Ramos (cell line): Measurements from ENCODE around the gene NAA20.

Experiments
- in situ Hi-C: fragments of 300-500 bp; cut with MboI; formaldehyde crosslinking; loops from one replicate; pipeline ENCODE4 v1.14.3; 2022; ENCODE audit warnings: low sequenced_read_pairs; ENCODE audit not compliant: unreplicated experiment

Gene NAA20

DNA sequence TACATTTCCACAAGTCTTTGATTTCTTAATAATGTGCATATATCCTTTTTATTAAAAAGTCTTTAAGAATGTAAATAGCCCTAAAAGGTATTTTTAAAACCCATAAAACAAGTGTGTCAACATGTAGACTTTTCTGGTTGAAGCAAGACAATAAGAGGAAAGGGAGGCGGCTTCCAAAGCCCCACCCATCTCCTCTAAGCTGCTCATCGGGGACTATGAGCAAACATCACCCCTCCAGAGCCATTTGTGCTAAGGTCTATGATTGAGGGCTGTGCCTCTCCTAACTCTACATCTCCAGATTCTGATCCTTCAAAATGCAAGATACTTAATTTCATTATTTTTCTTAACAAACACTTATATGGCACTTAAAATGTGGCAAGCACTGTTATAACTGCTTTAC, 2.5 kb upstream of the NAA20 start:
- in situ Hi-C loops = no loop called here

DNA sequence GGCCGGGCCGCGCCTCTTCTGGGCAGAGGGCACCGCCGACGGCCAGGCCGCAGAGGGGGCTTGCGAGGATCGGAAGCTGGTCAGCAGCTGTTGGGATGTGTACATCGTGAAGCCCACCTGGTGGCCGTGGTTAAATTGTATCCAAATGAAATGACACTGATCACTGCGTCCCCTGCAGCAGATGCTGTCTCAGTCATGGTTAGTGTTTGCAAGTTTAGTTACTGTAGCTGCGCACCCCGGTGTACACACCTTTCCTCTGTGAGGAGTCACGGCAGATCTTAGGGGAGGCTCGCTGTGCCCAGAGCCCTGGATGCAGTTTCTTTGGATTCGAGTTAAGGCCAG, 653 bp downstream of the NAA20 start:
- in situ Hi-C loops = no loop called here

DNA sequence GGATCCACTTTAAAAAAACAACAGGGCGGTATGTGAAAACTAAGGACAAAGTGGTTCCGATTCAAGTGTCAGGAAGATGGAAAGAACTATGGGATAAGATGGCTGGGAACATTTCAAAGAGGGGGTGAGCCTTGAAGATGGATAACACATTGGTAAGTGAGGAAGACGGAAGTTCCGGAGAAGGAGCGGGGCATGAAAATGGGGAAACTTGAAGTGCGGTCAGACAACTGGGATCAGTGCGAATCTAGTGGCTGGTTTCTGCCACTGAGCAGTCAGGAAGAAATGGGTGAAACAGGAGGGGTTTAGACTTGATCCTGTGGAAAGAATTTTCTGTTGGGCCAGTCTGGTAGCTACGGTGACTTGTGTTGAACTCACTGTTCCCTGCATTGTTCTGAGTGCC, 1.2 kb downstream of the NAA20 start:
- in situ Hi-C loops = no loop called here

DNA sequence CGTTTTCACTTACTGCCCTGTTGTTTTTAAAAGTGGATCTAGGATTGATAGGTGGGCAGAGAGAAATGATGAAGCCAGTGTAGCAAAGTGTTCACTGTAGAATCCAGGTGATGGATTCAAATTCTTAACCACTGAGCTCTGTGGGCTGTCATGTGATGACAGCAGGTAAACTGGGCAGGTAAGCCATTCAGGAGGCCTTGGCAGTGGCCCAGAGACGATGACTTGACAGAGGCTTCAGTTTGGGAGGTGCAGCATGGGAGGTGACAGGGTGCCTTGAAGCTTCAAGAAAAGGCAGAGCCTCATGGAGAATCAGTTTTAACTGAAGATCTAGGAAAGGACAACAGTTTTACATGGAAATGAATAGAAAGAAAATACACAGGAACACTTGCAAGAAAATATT, 2.0 kb downstream of the NAA20 start:
- in situ Hi-C loops = no loop called here

DNA sequence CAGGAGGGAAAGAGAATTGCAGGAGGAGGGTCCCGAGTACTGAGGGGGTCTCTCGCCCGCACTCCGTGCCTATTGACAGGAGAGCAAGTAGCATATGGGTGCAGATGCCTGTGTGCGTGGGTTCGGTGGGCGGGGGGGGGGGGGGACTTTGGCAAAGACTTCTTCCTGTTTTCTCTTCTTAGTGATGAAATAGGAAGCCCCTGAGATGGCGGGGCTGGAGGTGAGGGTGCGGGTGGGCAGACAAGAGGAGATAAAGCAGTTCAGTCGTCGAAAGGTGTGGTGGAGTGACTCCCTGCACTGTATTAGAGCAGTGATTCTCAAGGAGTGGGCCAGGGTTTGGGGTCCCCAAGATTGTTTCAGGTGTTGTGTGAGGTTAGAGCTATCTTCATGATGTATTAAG, 3.7 kb downstream of the NAA20 start:
- in situ Hi-C loops = no loop called here

DNA sequence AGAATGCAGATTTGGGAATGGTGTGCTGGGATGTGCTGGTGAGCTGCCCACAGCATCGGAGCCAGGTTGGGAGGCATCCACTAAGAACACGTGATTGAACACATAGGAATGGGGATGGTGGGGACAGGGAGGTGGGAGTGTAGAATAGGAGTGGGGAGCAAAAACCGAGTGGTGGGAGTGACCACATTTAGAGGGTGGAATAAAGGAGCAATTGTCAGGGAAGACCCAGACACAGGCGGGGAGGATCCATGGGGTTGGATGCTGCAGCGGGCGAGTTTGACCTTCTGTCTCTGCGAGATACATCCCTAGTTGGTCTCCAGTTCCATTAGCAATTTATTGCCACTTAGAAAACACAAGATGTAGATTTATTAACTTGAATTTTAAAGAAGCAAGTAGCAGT, 4.7 kb downstream of the NAA20 start:
- in situ Hi-C loops = no loop called here

DNA sequence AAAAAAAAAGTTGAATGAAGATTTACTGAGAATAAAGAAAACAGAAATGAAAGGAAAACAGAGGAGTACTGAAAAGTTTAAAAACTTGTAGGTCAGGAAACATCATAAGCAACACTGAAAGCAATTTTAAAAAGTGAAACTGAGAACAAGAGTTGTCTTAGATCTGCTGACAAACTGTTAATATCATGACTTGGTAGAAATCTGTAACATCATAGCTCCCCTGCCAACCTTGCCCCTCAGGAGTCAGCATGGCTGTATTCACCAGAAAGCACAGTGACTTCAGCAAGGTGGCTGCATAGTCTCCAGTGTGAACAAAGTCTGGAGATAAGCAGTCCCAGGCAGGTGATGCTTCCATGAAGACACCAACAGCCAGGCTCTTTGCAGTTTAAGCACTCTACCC, 5.3 kb downstream of the NAA20 start:
- in situ Hi-C loops = no loop called here

DNA sequence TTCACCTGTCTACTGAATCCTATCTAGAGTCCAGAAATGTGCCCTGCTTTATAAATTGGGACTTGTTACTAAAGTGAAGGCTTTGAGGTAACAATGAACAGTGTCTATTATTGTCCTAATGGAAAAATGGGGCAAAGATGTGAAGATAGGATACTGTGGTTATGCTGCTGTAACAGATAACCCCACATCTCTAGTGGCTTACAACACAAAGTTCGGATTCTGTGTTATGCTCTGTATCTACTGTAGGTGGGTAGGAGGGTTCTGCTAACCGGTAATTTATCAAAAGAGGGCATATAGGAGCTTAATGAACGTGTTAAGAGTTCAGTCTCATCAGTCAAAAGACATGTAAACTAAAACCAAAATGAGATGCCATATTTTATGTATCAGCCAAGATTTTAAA, 6.2 kb downstream of the NAA20 start:
- in situ Hi-C loops = no loop called here

DNA sequence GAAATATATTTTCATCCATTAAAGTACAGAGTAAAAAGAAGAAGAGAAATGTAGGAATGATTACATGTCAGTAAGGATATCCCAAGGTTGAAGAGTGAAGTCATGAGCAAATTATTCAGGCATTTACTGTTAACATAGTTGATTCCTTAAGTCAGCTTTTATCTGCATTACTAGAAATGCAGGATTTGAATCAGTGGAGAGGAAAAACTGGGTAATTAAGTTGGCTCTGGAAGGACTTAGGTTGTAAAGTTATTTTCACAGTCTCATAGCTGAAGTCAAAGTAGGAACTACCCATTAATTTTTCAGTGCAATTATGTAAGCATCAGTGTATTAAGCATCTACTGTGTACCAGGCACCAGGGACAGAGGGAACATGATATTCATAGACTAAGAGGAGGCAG, 7.8 kb downstream of the NAA20 start:
- in situ Hi-C loops = no loop called here

DNA sequence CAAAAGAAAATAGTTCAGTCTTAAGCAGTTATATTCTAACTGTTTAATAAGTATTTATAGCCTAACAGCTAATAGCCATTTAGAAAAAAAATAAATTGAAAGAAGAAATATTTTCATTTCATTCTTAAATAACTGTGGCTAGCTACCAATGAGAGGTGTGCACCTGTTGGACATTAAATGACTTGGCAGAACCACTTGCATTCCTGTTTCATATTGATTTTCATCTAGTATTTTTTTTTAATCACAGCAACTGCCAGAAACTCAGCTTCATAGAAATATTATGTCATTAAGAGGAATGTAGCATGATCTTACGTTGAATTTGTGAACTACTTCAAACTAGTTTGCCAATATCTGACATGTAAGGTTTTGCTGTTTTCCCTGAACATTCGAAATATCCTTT, 10.1 kb downstream of the NAA20 start:
- in situ Hi-C loops = no loop called here

DNA sequence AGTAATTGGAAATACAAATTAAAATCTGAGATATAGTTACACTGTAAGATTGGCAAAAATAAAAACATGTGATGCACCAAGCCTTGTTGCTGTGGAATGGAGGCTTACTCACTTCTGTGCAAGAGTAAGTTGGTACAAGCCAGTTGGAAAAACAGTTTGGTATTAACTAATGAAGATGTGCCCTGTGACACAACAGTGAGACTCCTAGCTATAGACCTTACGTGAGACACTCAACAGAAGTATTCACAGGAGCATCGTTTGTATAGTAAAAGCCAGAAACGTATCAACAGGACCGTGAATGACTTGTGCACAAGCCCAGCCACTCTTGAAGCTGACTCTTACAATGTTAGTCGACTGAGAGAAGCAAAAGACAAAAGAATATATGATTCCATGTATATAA, 14.6 kb downstream of the NAA20 start:
- in situ Hi-C loops = no loop called here

DNA sequence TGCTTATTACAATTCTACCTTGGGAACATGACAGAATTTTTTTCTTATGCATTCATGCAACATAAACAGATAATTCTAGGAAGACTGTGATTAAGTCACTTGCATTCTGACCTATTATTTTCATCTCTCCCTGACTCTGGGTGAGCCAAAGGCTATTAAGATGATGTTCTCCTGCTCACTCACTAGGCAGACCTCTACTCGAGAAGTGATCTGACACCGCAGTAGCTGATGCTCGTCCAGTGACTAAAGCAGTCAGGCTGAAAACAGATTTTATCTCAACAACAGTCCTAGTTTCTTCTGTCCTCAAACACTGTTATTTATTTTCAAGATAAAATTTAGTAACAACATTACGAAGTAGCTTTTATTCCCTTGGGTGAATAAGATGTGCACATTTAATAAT, 17.3 kb downstream of the NAA20 start:
- in situ Hi-C loops = no loop called here

DNA sequence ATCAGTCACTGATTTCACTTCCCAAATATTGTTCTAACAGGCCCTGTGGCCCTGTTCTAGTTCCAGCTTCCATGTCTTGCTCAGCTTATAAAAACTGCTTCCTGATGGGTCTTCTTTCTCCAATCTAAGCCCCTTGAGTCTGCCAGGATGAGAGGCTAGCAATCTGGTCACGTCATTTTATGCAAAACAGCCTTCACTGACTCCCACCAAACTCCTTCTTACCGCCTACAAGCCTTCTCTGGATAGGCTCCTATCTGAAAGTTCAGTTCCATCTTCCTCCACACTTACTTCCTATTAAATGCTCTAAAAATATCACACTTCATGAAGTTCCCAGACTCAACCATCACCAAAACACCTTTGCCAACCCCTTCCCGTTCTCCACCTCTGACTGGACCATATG, 19.6 kb downstream of the NAA20 start:
- in situ Hi-C loops = no loop called here

DNA sequence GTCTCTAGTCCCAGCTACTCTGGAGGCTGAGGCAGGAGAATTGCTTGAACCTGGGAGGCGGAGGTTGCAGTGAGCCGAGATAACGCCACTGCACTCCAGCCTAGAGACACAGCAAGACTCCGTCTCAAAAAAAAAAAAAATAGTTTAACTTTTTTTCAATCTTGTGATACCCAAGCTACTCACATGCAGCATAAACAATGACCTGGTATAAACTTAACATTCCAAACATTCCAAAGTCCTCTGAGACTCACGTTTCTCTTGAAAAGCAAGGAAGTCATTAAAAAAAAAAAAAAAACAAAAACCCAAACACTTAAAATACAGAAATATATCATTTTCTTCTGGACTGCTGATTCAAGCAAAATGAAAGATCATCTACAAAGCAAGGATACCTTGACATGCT, 20.8 kb downstream of the NAA20 start:
- in situ Hi-C loops = no loop called here

DNA sequence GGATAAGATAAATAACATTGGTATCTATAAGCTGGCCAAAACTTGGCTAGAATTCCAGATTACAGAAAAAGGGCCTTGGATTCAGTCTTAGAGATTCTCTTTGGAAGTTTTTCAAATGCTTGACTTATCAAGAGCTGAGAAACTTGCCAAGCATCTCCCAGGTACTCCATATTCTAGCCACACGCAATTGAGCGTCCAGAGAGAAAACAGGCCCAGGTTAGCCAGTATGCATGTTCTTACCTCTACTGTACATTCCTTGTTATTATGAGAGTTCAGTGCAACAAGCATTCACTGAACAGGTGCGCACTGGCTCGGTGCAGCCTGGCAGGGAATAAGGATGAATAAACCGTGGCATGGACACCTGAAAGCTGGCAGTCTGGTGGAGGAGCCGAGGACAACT, 21.4 kb downstream of the NAA20 start:
- in situ Hi-C loops = no loop called here

DNA sequence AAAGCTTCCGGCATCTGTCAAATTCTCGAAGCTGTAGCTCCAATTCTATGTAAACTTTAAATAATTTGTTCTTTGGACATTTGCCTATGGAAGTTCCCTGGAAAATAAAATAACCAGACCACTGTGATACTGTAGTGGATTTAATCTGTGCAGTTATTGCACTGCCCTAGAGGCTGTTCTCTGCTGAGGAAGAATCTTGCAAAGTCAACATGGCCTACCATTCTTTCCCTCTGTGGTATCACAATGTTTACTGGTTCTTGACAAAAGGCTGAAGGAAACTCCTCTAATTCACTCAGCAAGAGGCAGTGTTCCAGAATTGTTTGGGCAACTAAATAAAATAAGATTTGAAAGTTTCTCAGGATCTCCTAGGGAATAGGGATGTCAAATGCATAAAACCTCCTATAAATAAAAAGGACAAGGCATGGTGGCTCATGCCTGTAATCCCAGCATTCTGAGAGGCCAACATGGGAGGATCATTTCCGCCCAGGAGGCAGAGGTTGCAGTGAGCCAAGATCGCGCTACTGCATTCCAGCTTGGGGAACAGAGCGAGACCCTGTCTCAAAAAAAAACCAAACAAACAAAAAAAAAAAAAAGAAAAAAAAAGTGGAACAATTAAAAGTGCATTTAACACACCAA, 22.7 kb downstream of the NAA20 start:
- in situ Hi-C loops = no loop called here

DNA sequence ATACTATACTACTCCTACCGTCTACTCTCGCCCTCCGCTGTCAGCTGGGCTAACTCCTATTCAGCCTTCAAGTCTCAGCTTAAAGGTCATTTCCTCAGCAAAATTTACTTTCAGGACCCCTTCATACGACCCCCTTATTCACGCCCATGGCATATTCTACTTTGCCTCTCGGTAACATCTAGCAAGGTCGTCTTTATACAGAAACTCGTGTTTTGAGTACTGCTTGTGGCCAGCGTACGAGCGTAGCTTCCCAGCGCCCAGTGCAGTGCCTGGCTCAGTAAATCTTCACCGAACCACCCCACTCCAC, 34.6 kb downstream of the NAA20 start:
- in situ Hi-C loops = loop anchor here (10.0 kb wide), 1 partner anchor 63 kb away; no protein-coding TSS in a partner anchor

DNA sequence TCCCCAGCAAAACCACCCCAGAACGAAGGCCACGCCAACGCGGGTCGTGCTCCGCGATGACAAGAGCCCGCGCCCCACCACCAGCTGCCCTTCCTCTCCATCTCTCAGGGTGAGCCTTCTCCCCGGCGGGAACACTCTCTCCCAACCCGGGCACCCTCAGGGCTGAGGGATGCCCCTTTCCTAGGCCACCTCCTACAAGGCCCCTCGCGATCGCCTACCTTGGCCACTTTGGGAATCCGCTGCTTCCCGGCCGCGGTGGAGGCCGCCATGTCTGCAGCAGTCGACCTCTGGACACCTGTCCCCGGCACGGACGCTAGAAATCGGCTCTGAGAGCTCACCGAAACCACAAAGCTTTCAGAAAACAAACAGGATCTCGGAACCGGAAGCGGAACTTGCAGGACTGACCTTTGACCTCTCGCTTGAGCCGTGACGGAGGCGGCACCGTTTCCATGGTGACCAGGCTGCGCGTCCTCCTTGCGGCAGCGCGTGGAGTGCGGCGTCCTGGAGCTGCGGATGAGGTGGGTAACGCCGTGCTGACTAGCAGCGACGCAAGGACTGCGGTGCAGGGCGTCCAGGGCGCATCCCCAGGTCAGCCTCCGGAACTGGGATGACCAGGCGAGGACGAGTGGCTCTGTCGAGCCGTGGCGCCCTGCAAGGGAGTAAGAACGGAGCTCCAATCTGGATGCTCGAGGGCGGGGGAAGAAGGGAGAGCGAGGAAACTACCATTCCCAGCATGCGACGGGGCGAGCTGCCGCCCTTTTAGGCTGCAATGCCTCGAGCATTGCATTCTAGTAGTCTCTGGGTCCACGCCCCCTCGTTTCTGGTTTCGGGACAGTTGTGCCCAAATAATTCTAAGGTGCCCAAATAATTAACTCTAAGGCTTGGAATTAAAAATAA, 35.2 kb downstream of the NAA20 start, which contains the start of the genes CFAP61 and CRNKL1:
TSS of gene CFAP61 (plus strand) at position 459 of the 897 bp plus-strand sequence. CDS start 4,122 bp downstream, outside the sequence.
TSS of gene CRNKL1 (minus strand) at position 393 of the 897 bp plus-strand sequence. CDS start at position 269, 124 bp downstream.
- in situ Hi-C loops = loop anchor here (10.0 kb wide), 1 partner anchor 62 kb away; no protein-coding TSS in a partner anchor

DNA sequence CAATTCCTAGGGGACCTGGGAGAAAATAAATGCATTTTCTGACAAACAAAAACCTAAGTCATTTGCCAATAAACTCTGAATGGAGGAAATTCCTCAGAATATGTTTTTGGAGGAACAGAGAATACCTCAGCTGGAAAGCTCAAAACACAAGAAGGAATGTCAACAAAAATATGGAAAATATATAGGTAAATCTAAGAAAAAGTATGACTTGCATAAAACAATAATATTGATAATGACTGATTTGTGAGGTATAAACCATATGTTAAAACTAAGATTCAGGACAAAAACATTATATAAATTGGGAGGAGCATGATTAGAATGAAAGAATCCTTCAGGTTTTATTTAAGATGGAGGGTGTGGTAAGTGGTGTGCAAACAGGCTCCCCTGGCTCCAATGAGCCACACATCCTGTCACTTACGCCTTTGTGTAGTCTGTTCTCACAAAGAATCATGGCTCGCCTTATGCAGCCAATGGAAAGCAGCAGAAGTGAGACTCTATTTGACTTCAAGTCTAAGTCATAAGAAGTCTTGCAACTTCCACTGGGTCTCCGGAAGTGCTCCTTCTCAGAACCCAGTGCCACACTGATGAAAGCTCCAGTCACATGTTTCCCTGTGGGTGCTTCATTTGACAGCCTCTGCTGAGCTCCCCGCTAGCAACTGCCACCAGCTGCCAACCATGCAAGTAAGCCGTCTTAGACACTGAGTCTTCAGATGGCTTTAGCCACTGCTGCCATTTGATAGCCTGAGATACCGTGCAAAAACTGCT, 43.3 kb downstream of the NAA20 start:
- in situ Hi-C loops = no loop called here

DNA sequence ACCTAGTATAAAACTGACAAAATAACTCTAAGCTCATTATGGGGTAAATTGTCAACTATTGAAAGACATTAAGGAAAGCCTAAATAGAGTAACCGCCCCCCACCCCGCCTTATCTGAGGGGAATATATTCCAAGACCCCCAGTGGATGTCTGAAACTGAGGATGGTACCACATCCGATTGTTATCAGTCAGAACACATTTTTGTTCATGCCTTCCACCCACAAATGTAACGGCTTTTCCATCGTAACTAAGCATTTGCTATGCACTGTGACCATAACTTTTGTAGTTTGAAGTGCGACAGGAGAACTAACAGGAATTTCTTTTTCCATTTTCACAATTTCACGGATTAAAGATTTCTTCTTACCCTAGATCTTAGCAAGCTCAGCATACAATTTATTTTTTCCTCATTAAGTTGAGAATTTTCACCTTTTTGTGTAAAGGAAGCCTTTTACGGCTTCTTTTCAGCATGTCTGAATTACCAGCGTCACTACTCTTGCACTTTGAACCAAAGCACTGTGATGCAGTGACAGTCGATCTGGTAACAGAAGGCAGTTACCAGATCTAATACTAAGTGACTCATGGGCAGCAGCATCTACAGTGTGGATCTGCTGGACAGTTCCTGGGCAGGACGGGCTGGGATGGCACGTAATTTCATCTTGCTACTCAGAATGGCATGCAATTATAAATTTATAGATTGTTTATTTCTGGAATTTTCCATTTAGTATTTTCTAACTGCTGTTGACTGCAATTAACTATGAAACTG, 47.0 kb downstream of the NAA20 start:
- in situ Hi-C loops = no loop called here
